HL-60/S4 treated with phorbol 12-myristate 13-acetate at 8.2 ng/mL for 4 days and 3 days (cell line): ENCODE measurements around the gene CRYZ.

Source experiments
- in situ Hi-C: fragments of 300-500 bp; cut with MboI; formaldehyde crosslinking; loops from 2 replicates; pipeline ENCODE4 v1.15.0; 2022; ENCODE audit warnings: low sequenced_read_pairs

The CRYZ gene

GRCh38 chr1:74731399-74732052 lies 1.3 kb downstream of the CRYZ start:
- in situ Hi-C loops, result no loop called here

GRCh38 chr1:74729741-74730478 lies 2.9 kb downstream of the CRYZ start:
- in situ Hi-C loops, result no loop called here

GRCh38 chr1:74728736-74729135 lies 4.1 kb downstream of the CRYZ start:
- in situ Hi-C loops, result no loop called here

- in situ Hi-C loops, result no loop called here
Measured at GRCh38 chr1:74726063-74726462, 6.8 kb downstream of the CRYZ start.

- in situ Hi-C loops, result no loop called here
Measured at GRCh38 chr1:74717626-74718025, 15.2 kb downstream of the CRYZ start.

- in situ Hi-C loops, result no loop called here
Measured at GRCh38 chr1:74716822-74717221, 16.0 kb downstream of the CRYZ start.

- in situ Hi-C loops, result no loop called here
Measured at GRCh38 chr1:74715806-74716205, 17.0 kb downstream of the CRYZ start.

GRCh38 chr1:74715236-74715502 lies 17.7 kb downstream of the CRYZ start:
- in situ Hi-C loops, result no loop called here

- in situ Hi-C loops, result no loop called here
Measured at GRCh38 chr1:74714429-74715235, 18.2 kb downstream of the CRYZ start.

- in situ Hi-C loops, result no loop called here
Measured at GRCh38 chr1:74713849-74714248, 19.0 kb downstream of the CRYZ start.

- in situ Hi-C loops, result no loop called here
Measured at GRCh38 chr1:74712881-74713280, 20.0 kb downstream of the CRYZ start.

- in situ Hi-C loops, result no loop called here
Measured at GRCh38 chr1:74703386-74704182, 29.3 kb downstream of the CRYZ start.

- in situ Hi-C loops, result no loop called here
Measured at GRCh38 chr1:74699331-74699730, 33.5 kb downstream of the CRYZ start.

GRCh38 chr1:74697832-74698231 lies 35.0 kb downstream of the CRYZ start:
- in situ Hi-C loops, result no loop called here

- in situ Hi-C loops, result no loop called here
Measured at GRCh38 chr1:74693473-74693872, 39.4 kb downstream of the CRYZ start.

GRCh38 chr1:74690909-74691308 lies 41.9 kb downstream of the CRYZ start:
- in situ Hi-C loops, result no loop called here

GRCh38 chr1:74690364-74690696 lies 42.5 kb downstream of the CRYZ start:
- in situ Hi-C loops, result no loop called here

- in situ Hi-C loops, result no loop called here
Measured at GRCh38 chr1:74689621-74690363, 43.1 kb downstream of the CRYZ start.

GRCh38 chr1:74686928-74687327 lies 45.9 kb downstream of the CRYZ start:
- in situ Hi-C loops, result no loop called here

GRCh38 chr1:74684301-74684700 lies 48.5 kb downstream of the CRYZ start:
- in situ Hi-C loops, result no loop called here

GRCh38 chr1:74683656-74684055 lies 49.2 kb downstream of the CRYZ start:
- in situ Hi-C loops, result no loop called here
